Fibroblast of skin of left quadriceps (primary cell): ENCODE measurements around the gene MDP1.
"Not testable (repeated sequence)": the region's sequence is repeated elsewhere in the genome, so short reads cannot be mapped to it uniquely, and the experiment has no call there.

Experiments
- DNase-seq, 2 experiments: peaks; one replicate each; pipeline ENCODE4 v3.0.0-alpha.2; 2013; ENCODE audit warnings: low read depth in 2 of 2

The MDP1 gene

GRCh38 chr14:24251880-24252288 is 36.0 kb upstream of the MDP1 start:
- DNase-seq = no peak

- no peak for DNase-seq
Measured at GRCh38 chr14:24250354-24250753, 34.5 kb upstream of the MDP1 start.

- DNase-seq = no peak
Measured at GRCh38 chr14:24249230-24250021, 33.6 kb upstream of the MDP1 start.

- no peak for DNase-seq
Measured at GRCh38 chr14:24247422-24247821, 31.6 kb upstream of the MDP1 start.

GRCh38 chr14:24246765-24247212 is 30.9 kb upstream of the MDP1 start:
- DNase-seq = no peak

- not testable (repeated sequence) for DNase-seq
Measured at GRCh38 chr14:24245350-24245749, 29.5 kb upstream of the MDP1 start.

- DNase-seq = no peak
Measured at GRCh38 chr14:24243336-24243836, 27.5 kb upstream of the MDP1 start.

- peak; percentile 78 to 82 for DNase-seq
Measured at GRCh38 chr14:24241829-24242443, 26.1 kb upstream of the MDP1 start.

GRCh38 chr14:24240110-24240918 is 24.4 kb upstream of the MDP1 start:
- no peak for DNase-seq

GRCh38 chr14:24238527-24239037 is 22.7 kb upstream of the MDP1 start:
- DNase-seq = no peak

- no peak for DNase-seq
Measured at GRCh38 chr14:24238123-24238522, 22.3 kb upstream of the MDP1 start.

- no peak for DNase-seq
Measured at GRCh38 chr14:24237463-24237955, 21.6 kb upstream of the MDP1 start.

GRCh38 chr14:24236689-24237462 is 21.0 kb upstream of the MDP1 start:
- no peak for DNase-seq

GRCh38 chr14:24235804-24236688 is 20.2 kb upstream of the MDP1 start:
- no peak for DNase-seq

GRCh38 chr14:24234095-24235005 is 18.5 kb upstream of the MDP1 start:
- DNase-seq = no peak

GRCh38 chr14:24233538-24233866 is 17.6 kb upstream of the MDP1 start:
- no peak for DNase-seq

GRCh38 chr14:24232645-24233537 is 17.0 kb upstream of the MDP1 start, which contains the start of gene GMPR2:
Gene GMPR2 (plus strand): TSS chr14:24232929. CDS start chr14:24233254, 325 bp downstream.
- no peak for DNase-seq

GRCh38 chr14:24232121-24232644 is 16.3 kb upstream of the MDP1 start, which contains the start of gene NEDD8:
Gene NEDD8 (minus strand): TSS chr14:24232367. CDS start chr14:24232267, 100 bp downstream.
- DNase-seq = peak; percentile 95 to 96
